Effector memory CD8-positive, alpha-beta T cell (primary cell): ENCODE measurements around the gene ANKRD61.
"Not testable (repeated sequence)": the region's sequence is repeated elsewhere in the genome, so short reads cannot be mapped to it uniquely, and the experiment has no call there.

Experiments used
- ATAC-seq: fragments of 150-1000 bp; cut with Tn5 transposase; replicated peaks from 2 replicates; pipeline ENCODE4 v1.10.0; 2021; ENCODE audit warnings: mild to moderate bottlenecking, moderate library complexity
- DNase-seq, 3 experiments: peaks; one replicate each; pipeline ENCODE4 v3.0.0; 2021
- H3K27ac Mint-ChIP-seq, 2 donors: one replicate each; pipeline ENCODE4 v1.8.0; 2022; ENCODE audit warnings: mild to moderate bottlenecking in 2 of 2, mixed read lengths in 2 of 2, moderate library complexity in 2 of 2
- H3K27me3 Mint-ChIP-seq, 2 donors: one replicate each; pipeline ENCODE4 v1.8.0; 2022; ENCODE audit warnings: mixed read lengths in 2 of 2
- H3K36me3 Mint-ChIP-seq: one replicate; pipeline ENCODE4 v1.8.0; 2022; ENCODE audit warnings: mild to moderate bottlenecking, moderate library complexity, mixed read lengths; ENCODE audit not compliant: insufficient read depth
- H3K4me1 Mint-ChIP-seq, 2 donors: one replicate each; pipeline ENCODE4 v1.8.0; 2022; ENCODE audit warnings: low read depth in 2 of 2, mixed read lengths in 2 of 2
- H3K4me3 Mint-ChIP-seq, 2 donors: one replicate each; pipeline ENCODE4 v1.8.0; 2022; ENCODE audit warnings: mild to moderate bottlenecking in 2 of 2, mixed read lengths in 2 of 2, moderate library complexity in 2 of 2
- H3K9me3 Mint-ChIP-seq, 2 donors: one replicate each; pipeline ENCODE4 v1.8.0; 2022; ENCODE audit warnings: mixed read lengths in 2 of 2

ANKRD61 gene

DNA sequence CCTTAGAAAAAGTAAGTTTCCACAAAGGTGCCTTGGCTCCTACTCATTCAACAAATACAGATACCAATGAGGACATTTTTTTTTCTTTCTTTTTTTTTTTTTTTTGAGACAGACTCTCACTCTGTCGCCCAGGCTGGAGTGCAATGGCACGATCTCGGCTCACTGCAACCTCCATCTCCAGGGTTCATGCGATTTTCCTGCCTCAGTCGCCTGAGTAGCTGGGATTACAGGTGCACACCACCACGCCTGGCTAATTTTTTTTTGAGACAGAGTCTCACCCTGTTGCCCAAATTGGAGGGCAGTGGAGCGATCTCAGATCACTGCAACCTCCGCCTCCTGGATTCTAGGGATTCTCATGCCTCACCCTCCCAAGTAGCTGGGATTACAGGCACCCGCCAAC, 20.0 kb downstream of the ANKRD61 start:
- not testable (repeated sequence) for H3K4me3 Mint-ChIP-seq, H3K4me1 Mint-ChIP-seq, H3K9me3 Mint-ChIP-seq, DNase-seq, H3K27me3 Mint-ChIP-seq, ATAC-seq
- peak overlapping the region in 1 of 2 donors; percentile 23 for H3K27ac Mint-ChIP-seq
- peaks cover 88% of the 10 kb centered on the region for H3K36me3 Mint-ChIP-seq

DNA sequence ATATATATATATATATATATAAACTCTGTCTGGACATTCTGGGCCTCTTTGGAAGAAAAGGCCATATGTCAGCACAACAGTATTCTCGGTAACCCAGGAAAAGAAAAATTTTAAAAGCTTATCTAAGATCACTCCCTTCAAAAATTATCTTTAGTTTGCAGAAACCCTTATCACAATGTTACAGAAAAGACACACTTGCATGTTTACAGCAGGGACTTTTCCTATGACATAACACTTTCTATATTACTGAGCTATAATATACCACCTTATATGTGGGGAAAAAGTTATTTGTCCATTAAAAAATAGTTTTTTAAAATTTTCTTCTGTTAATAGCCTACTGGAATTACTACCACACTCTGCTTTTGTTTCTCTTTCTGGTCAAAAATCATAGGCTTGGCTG, 25.4 kb downstream of the ANKRD61 start:
- DNase-seq (no peak), ATAC-seq (no peak)
- peaks cover 58% of the 10 kb centered on the region for H3K36me3 Mint-ChIP-seq
- no peak overlapping the region for H3K27ac Mint-ChIP-seq
- H3K27me3 Mint-ChIP-seq, result no peaks in the 10 kb centered on the region
- H3K9me3 Mint-ChIP-seq, result no peaks in the 10 kb centered on the region
- H3K4me3 Mint-ChIP-seq, result no peak overlapping the region
- peaks cover 14 to 25% of the 10 kb centered on the region in 2 donors for H3K4me1 Mint-ChIP-seq

- H3K27ac Mint-ChIP-seq, result peak overlapping the region; percentile 93 to 95
- no peak for ATAC-seq
- no peak for DNase-seq
- peaks cover 14 to 25% of the 10 kb centered on the region in 2 donors for H3K4me1 Mint-ChIP-seq
- no peaks in the 10 kb centered on the region for H3K27me3 Mint-ChIP-seq
- peak overlapping the region; percentile 92 to 93 for H3K4me3 Mint-ChIP-seq
- H3K9me3 Mint-ChIP-seq, result no peaks in the 10 kb centered on the region
- H3K36me3 Mint-ChIP-seq, result peaks cover 49% of the 10 kb centered on the region
Observed at GRCh38 chr7:6057316-6058129, 26.3 kb downstream of the ANKRD61 start.

DNA sequence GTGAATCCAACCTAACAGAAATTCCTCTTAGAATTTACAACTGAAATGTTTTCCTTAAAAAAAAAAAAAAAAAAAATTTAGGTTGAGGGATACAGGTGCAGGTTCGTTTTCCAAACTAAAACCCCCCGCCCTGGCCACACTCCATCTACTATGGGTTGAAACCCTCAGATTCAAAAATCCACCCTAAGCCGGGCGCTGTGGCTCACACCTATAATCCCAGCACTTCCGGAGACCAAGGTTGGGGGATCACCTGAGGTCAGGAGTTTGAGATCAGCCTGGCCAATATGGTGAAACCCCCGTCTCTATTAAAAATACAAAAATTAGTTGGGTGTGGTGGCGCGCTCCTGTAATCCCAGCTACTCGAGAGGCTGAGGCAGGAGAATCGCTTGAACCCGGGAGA, 28.8 kb downstream of the ANKRD61 start:
- not testable (repeated sequence) for H3K9me3 Mint-ChIP-seq, H3K27me3 Mint-ChIP-seq, ATAC-seq, H3K27ac Mint-ChIP-seq, DNase-seq
- Mint-ChIP-seq H3K36me3 (peaks cover 25% of the 10 kb centered on the region), H3K4me3 (peak overlapping the region; percentile 92 to 93), H3K4me1 (peaks cover 14 to 21% of the 10 kb centered on the region in 2 donors)

- no peaks in the 10 kb centered on the region for H3K9me3 Mint-ChIP-seq
- H3K4me3 Mint-ChIP-seq, result no peak overlapping the region
- H3K36me3 Mint-ChIP-seq, result no peaks in the 10 kb centered on the region
- H3K4me1 Mint-ChIP-seq, result no peaks in the 10 kb centered on the region
- no peaks in the 10 kb centered on the region for H3K27me3 Mint-ChIP-seq
- DNase-seq, result no peak
- ATAC-seq, result no peak
- no peak overlapping the region for H3K27ac Mint-ChIP-seq
Observed at GRCh38 chr7:6071406-6071805, 40.2 kb downstream of the ANKRD61 start.

- Mint-ChIP-seq H3K36me3 (no peaks in the 10 kb centered on the region), H3K27me3 (no peaks in the 10 kb centered on the region), H3K4me1 (no peaks in the 10 kb centered on the region), H3K27ac (no peak overlapping the region), H3K4me3 (no peak overlapping the region), H3K9me3 (no peaks in the 10 kb centered on the region)
- DNase-seq (no peak), ATAC-seq (no peak)
Observed at GRCh38 chr7:6074612-6075380, 43.6 kb downstream of the ANKRD61 start.

DNA sequence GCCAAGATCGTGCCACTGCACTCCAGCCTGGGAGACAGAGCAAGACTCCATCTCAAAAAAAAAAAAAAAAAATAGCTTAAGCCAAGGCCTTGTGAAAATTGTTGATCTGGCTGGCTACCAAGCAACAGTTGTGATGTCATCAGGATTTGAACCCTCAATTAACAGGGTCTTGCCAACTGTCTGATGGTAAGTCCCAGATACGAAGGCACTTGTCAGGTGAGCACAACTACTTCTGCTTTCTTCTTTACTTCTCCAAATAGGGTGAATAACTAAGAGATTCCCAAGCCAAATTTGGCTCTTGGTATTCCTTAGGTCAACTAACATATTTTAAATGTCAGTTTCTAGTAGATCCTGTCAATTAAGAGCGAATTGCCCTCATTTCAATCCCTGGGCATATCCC, 47.4 kb downstream of the ANKRD61 start:
- ATAC-seq (no peak), DNase-seq (no peak)
- H3K9me3 Mint-ChIP-seq, result no peaks in the 10 kb centered on the region
- no peaks in the 10 kb centered on the region for H3K27me3 Mint-ChIP-seq
- H3K4me3 Mint-ChIP-seq, result no peak overlapping the region
- peaks cover 4% of the 10 kb centered on the region for H3K36me3 Mint-ChIP-seq
- peaks cover 2 to 6% of the 10 kb centered on the region in 2 donors for H3K4me1 Mint-ChIP-seq
- no peak overlapping the region for H3K27ac Mint-ChIP-seq

- ATAC-seq, H3K27ac Mint-ChIP-seq, H3K9me3 Mint-ChIP-seq, H3K4me1 Mint-ChIP-seq, H3K36me3 Mint-ChIP-seq, H3K27me3 Mint-ChIP-seq, DNase-seq, H3K4me3 Mint-ChIP-seq: not testable (repeated sequence)
Observed at GRCh38 chr7:6083047-6083446, 51.9 kb downstream of the ANKRD61 start.
